ENCODE results near the gene HDAC9.
A peak's percentile ranks its signal among the peaks of the same experiment; 100 is the strongest.

Gene HDAC9

DNA sequence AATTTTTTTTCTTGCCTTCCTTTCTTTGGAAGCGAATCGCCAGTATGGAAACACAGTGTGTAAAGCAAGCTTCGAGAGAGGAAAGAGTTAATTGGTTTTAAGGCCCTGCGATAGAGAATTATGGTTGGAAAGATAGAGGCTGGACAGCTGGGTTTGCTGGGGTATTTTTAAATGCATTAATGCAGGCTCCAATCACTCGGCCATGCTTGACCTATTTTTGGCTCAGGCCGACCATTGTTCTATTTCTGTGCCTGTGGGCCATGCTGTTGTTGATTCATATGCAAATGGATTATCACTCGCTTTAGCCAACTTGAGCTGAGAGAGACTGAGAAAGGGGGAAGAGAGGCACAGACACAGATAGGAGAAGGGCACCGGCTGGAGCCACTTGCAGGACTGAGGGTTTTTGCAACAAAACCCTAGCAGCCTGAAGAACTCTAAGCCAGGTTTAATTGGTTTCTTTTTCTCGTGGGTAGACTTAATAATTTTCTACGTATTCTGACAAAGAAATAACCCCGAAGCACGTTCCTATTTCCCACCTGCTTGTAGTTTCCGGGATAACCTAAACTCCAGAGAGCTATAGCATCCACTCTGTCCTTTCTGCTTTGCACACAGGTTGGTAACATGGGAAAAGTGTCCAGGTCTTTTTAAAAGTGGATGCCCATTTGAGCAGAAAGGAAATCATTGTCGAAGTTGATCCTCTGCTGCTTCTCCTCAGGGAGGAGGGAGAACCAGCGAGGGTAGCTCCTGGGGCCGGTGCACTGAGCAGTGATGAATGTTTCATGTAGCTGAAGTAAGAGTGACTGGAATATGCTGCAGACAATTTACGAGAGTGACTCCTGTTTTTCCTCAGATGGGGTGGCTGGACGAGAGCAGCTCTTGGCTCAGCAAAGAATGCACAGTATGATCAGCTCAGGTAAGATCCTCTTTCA, at the start of gene HDAC9 (continued):
- TF ChIP-seq ZBTB48 (tag by site-specific recombination; IDR thresholded peaks at IDR 0.05) (no peak), ZNF112 (tag by site-specific recombination; IDR thresholded peaks at IDR 0.05) (no peak), ZNF214 (tag by site-specific recombination; IDR thresholded peaks at IDR 0.05; ENCODE audit: borderline replicate concordance) (no peak), ZNF473 (tag by site-specific recombination; IDR thresholded peaks at IDR 0.05) (no peak), ZNF19 (tag by site-specific recombination; IDR thresholded peaks at IDR 0.05; ENCODE audit: low read depth) (no peak), GFI1B (tag by site-specific recombination; IDR thresholded peaks at IDR 0.05) (no peak), TRIM28 (IDR thresholded peaks at IDR 0.05; ENCODE audit: borderline replicate concordance, low read length) (peak; percentile 55; the same call in 1 of the 2 replicates), SCRT1 (tag by site-specific recombination; IDR thresholded peaks at IDR 0.05; ENCODE audit: borderline replicate concordance) (no peak), ZNF670 (tag by site-specific recombination; IDR thresholded peaks at IDR 0.05; ENCODE audit: low read depth) (no peak), KLF8 (tag by site-specific recombination; IDR thresholded peaks at IDR 0.05) (no peak)
- TF ChIP-seq, protein P1, sequence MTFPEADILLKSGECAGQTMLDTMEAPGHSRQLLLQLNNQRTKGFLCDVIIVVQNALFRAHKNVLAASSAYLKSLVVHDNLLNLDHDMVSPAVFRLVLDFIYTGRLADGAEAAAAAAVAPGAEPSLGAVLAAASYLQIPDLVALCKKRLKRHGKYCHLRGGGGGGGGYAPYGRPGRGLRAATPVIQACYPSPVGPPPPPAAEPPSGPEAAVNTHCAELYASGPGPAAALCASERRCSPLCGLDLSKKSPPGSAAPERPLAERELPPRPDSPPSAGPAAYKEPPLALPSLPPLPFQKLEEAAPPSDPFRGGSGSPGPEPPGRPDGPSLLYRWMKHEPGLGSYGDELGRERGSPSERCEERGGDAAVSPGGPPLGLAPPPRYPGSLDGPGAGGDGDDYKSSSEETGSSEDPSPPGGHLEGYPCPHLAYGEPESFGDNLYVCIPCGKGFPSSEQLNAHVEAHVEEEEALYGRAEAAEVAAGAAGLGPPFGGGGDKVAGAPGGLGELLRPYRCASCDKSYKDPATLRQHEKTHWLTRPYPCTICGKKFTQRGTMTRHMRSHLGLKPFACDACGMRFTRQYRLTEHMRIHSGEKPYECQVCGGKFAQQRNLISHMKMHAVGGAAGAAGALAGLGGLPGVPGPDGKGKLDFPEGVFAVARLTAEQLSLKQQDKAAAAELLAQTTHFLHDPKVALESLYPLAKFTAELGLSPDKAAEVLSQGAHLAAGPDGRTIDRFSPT (tag by site-specific recombination; IDR thresholded peaks at IDR 0.05) = no peak
- TF ChIP-seq, protein P2, sequence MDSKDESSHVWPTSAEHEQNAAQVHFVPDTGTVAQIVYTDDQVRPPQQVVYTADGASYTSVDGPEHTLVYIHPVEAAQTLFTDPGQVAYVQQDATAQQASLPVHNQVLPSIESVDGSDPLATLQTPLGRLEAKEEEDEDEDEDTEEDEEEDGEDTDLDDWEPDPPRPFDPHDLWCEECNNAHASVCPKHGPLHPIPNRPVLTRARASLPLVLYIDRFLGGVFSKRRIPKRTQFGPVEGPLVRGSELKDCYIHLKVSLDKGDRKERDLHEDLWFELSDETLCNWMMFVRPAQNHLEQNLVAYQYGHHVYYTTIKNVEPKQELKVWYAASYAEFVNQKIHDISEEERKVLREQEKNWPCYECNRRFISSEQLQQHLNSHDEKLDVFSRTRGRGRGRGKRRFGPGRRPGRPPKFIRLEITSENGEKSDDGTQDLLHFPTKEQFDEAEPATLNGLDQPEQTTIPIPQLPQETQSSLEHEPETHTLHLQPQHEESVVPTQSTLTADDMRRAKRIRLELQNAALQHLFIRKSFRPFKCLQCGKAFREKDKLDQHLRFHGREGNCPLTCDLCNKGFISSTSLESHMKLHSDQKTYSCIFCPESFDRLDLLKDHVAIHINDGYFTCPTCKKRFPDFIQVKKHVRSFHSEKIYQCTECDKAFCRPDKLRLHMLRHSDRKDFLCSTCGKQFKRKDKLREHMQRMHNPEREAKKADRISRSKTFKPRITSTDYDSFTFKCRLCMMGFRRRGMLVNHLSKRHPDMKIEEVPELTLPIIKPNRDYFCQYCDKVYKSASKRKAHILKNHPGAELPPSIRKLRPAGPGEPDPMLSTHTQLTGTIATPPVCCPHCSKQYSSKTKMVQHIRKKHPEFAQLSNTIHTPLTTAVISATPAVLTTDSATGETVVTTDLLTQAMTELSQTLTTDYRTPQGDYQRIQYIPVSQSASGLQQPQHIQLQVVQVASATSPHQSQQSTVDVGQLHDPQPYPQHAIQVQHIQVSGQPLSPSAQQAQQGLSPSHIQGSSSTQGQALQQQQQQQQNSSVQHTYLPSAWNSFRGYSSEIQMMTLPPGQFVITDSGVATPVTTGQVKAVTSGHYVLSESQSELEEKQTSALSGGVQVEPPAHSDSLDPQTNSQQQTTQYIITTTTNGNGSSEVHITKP (tag by site-specific recombination; IDR thresholded peaks at IDR 0.05) = 0 out of 2 replicates have a peak, but pooled peaks have one; percentile 20

DNA sequence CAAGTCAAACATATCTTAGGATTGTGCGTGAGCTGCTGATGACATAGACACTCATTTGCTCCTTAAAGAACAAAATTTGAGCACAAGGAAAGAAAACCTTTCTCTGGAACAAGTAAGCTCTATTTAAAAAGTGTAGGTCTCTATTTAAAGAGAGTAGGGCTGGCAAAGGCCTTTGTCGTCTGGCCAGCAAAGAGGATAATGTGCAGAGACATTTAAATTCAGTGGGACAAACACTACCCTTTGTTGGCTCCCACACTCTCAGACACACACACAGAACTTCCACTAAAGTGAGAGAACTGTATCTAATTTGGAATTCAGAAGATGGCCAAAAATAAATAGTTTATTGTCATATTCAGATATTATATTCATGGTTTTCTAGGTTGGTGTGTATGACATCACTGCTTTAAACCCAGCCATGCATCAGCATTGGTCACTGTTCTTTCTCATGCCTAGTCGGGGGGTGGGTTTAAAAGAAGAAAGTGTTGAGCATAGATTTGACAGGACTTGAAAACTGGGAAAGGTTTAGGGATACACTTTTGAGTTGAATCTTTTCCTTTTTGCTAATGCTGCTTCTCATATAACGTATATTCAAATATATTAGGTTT, 49.5 kb upstream of the HDAC9 start:
- POLR2A ChIA-PET = no interaction called here
- no peaks in the 10 kb centered on the region for H3K36me3 ChIP-seq (ENCODE audit: control insufficient read depth in 2 of 2, insufficient read depth in 1 of 2, low read length in 2 of 2)
- TF ChIP-seq BCL11B (tag by site-specific recombination; IDR thresholded peaks at IDR 0.05; ENCODE audit: low read depth) = no peak
- no peak for TF ChIP-seq ZNF555 (tag by site-specific recombination; conservative IDR thresholded peaks at IDR 0.05)
- TF ChIP-seq, protein P3, sequence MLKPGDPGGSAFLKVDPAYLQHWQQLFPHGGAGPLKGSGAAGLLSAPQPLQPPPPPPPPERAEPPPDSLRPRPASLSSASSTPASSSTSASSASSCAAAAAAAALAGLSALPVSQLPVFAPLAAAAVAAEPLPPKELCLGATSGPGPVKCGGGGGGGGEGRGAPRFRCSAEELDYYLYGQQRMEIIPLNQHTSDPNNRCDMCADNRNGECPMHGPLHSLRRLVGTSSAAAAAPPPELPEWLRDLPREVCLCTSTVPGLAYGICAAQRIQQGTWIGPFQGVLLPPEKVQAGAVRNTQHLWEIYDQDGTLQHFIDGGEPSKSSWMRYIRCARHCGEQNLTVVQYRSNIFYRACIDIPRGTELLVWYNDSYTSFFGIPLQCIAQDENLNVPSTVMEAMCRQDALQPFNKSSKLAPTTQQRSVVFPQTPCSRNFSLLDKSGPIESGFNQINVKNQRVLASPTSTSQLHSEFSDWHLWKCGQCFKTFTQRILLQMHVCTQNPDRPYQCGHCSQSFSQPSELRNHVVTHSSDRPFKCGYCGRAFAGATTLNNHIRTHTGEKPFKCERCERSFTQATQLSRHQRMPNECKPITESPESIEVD (tag by site-specific recombination; IDR thresholded peaks at IDR 0.05) = no peak
- no peak for TF ChIP-seq SALL2 (tag by site-specific recombination; IDR thresholded peaks at IDR 0.05; ENCODE audit: borderline replicate concordance)
- TF ChIP-seq, protein P4, sequence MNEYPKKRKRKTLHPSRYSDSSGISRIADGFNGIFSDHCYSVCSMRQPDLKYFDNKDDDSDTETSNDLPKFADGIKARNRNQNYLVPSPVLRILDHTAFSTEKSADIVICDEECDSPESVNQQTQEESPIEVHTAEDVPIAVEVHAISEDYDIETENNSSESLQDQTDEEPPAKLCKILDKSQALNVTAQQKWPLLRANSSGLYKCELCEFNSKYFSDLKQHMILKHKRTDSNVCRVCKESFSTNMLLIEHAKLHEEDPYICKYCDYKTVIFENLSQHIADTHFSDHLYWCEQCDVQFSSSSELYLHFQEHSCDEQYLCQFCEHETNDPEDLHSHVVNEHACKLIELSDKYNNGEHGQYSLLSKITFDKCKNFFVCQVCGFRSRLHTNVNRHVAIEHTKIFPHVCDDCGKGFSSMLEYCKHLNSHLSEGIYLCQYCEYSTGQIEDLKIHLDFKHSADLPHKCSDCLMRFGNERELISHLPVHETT (tag by site-specific recombination; IDR thresholded peaks at IDR 0.05) = no peak
- TF ChIP-seq, protein P5, sequence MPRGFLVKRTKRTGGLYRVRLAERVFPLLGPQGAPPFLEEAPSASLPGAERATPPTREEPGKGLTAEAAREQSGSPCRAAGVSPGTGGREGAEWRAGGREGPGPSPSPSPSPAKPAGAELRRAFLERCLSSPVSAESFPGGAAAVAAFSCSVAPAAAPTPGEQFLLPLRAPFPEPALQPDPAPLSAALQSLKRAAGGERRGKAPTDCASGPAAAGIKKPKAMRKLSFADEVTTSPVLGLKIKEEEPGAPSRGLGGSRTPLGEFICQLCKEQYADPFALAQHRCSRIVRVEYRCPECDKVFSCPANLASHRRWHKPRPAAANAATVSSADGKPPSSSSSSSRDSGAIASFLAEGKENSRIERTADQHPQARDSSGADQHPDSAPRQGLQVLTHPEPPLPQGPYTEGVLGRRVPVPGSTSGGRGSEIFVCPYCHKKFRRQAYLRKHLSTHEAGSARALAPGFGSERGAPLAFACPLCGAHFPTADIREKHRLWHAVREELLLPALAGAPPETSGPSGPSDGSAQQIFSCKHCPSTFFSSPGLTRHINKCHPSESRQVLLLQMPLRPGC (tag by site-specific recombination; IDR thresholded peaks at IDR 0.05) = no peak
- no peak for TF ChIP-seq ZNF174 (tag by site-specific recombination; IDR thresholded peaks at IDR 0.05)
- no peak for TF ChIP-seq OVOL3 (tag by site-specific recombination; IDR thresholded peaks at IDR 0.05)
- peaks cover 5% of the 10 kb centered on the region; the same call in 1 of the 2 replicates for H3K4me1 ChIP-seq (ENCODE audit: control insufficient read depth, insufficient read depth, low read length)
- no peak overlapping the region for H3K4me3 ChIP-seq (ENCODE audit: low read depth, low read length)
- CTCF ChIA-PET = interaction anchor here (0.9 kb wide), 1 partner anchor 676 kb away, joined by 3 read pairs; no protein-coding TSS in a partner anchor
- no peaks in the 10 kb centered on the region for H3K9me3 ChIP-seq (ENCODE audit: control insufficient read depth, insufficient read depth, low read depth, low read length)
- H3K27ac ChIP-seq (ENCODE audit: extremely low read depth, low read depth, low read length) = no peak overlapping the region
